ENCODE measurements around the gene ADORA2B. TPM values are rescaled to one million over a fixed set of nuclear protein-coding genes. Genes with fewer than 3 reads are reported as not detected.
A peak's percentile ranks its signal among the peaks of the same experiment; 100 is the strongest.

ADORA2B gene
- total and polyA plus RNA-seq, 2 of the 8 experiments (the other 6 are each of a cell fraction or from before 2014, with no cell fraction given) = 2.6 to 8.2 TPM

GRCh38 chr17:15999141-15999973 lies 54.4 kb downstream of the ADORA2B start, which contains the start of the genes TTC19 and ZSWIM7 (continued):
- TF ChIP-seq MAX (IDR thresholded peaks at IDR 0.05) (peak; percentile 95), SIRT6 (IDR thresholded peaks at IDR 0.05; ENCODE audit: low read length) (no peak), ASH2L (IDR thresholded peaks at IDR 0.05; ENCODE audit: low read length) (peak; percentile 92), RFX5 (IDR thresholded peaks at IDR 0.05; ENCODE audit: borderline replicate concordance, low read depth, low read length) (no peak), HDAC2 (IDR thresholded peaks at IDR 0.05; ENCODE audit: borderline replicate concordance in 1 of 2, low read depth in 2 of 2, low read length in 2 of 2) (peak in 1 of 2 experiments; percentile 4; a peak in 1 of 4 replicates), SUZ12 (IDR thresholded peaks at IDR 0.05; ENCODE audit: low read length) (no peak), KDM4A (IDR thresholded peaks at IDR 0.05; ENCODE audit: low read depth, low read length, severe bottlenecking) (no peak), POLR2AphosphoS5 (IDR thresholded peaks at IDR 0.05; ENCODE audit: low read depth, low read length) (peak; percentile 96), E2F6 (IDR thresholded peaks at IDR 0.05) (peak; percentile 65), TBP (IDR thresholded peaks at IDR 0.05; ENCODE audit: low read depth, low read length) (peak; percentile 93), TEAD4 (IDR thresholded peaks at IDR 0.05; ENCODE audit: low read depth, low read length) (no peak; the same call in 1 of the 2 replicates), JUN (IDR thresholded peaks at IDR 0.05; ENCODE audit: low read depth, low read length) (no peak), NANOG (IDR thresholded peaks at IDR 0.05; ENCODE audit: insufficient read depth, low read depth, low read length, poor library complexity, severe bottlenecking) (no peak), ATF2 (IDR thresholded peaks at IDR 0.05; ENCODE audit: low read length) (no peak), CTBP2 (IDR thresholded peaks at IDR 0.05; ENCODE audit: borderline replicate concordance, insufficient read depth, insufficient read length, low read length) (peak; percentile 37), SP1 (IDR thresholded peaks at IDR 0.05; ENCODE audit: low read depth, low read length) (0 out of 2 replicates have a peak, but pooled peaks have one; percentile 7), CREB1 (IDR thresholded peaks at IDR 0.05) (peak; percentile 100), POU5F1 (IDR thresholded peaks at IDR 0.05; ENCODE audit: low read depth, low read length) (no peak), TAF1 (IDR thresholded peaks at IDR 0.05; ENCODE audit: low read depth, low read length) (peak; percentile 99)
